GF-D8 (cell line): ENCODE measurements around the gene LGI2.

Source experiments
- DNase-seq: peaks from one replicate; lab custom pipeline; 2025; lab: John Stamatoyannopoulos, UW

The LGI2 gene

GRCh38 chr4:24963277-24963676 is 67.5 kb downstream of the LGI2 start:
- DNase-seq, result no peak

DNA sequence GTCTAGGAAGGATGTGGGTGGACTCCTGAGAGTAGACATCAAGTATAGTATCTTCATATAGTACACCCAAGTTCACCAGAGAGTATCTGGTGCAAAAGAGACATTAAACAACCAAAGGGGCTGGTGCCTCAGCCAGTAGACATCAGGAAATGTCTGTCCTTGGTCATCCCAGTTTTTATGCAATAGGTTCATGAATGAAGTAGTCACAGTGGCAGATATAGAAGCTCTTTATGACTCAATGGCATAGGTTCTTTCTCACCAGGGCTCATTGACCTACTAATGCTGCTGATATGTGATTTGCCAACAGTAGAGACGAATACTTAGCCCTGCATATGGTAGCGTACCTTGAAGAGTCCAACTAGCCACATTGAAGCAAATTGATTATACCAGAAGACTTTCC is 72.9 kb downstream of the LGI2 start:
- DNase-seq, result no peak

DNA sequence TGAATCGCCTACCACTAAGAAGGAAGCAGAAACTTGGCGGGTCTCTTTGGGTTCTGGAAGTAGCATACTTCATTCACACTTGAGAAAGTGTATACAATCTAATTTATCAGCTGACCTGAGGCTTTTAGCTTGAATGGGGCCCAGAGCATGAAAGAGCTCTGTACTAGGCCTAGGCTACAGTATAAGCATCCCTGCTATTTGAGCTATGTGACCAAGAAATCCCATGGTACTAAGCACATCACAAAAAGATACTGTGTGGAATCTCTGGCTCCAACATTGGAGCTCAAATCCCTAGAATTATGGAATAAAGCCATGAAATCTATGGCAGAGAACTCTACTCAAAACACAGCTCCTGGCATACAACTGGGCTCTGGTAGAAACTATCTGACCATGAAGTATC is 74.0 kb downstream of the LGI2 start:
- DNase-seq, result no peak

- DNase-seq, result no peak
Measured at GRCh38 chr4:24956091-24956490, 74.7 kb downstream of the LGI2 start.

- DNase-seq, result no peak
Measured at GRCh38 chr4:24952667-24953066, 78.1 kb downstream of the LGI2 start.

GRCh38 chr4:24949970-24950369 is 80.8 kb downstream of the LGI2 start:
- no peak for DNase-seq
